SKM-1 (cell line): Measurements from ENCODE around the gene NFATC2IP.
"Not testable (repeated sequence)": the region's sequence is repeated elsewhere in the genome, so short reads cannot be mapped to it uniquely, and the experiment has no call there.

Experiments used
- DNase-seq: peaks from one replicate; lab custom pipeline; 2025; ENCODE audit not compliant: unreplicated experiment; lab: John Stamatoyannopoulos, UW

Gene NFATC2IP

GRCh38 chr16:28925386-28926228 is 25.1 kb upstream of the NFATC2IP start:
- peak; percentile 72 for DNase-seq

GRCh38 chr16:28926284-28926683 is 24.5 kb upstream of the NFATC2IP start:
- DNase-seq: not testable (repeated sequence)

GRCh38 chr16:28927815-28928214 is 22.9 kb upstream of the NFATC2IP start:
- DNase-seq: no peak

- no peak for DNase-seq
These were observed 20.5 kb upstream of the NFATC2IP start for GRCh38 chr16:28930203-28930602.

GRCh38 chr16:28930652-28931051 is 20.1 kb upstream of the NFATC2IP start:
- no peak for DNase-seq

- DNase-seq: no peak
These were observed 18.9 kb upstream of the NFATC2IP start, which contains the start of gene CD19 for GRCh38 chr16:28931801-28932225. TSS of gene CD19 (plus strand) at chr16:28931971. CDS start at chr16:28932001, 30 bp downstream.

GRCh38 chr16:28932339-28933141 is 18.2 kb upstream of the NFATC2IP start:
- DNase-seq: no peak

GRCh38 chr16:28933171-28933570 is 17.6 kb upstream of the NFATC2IP start:
- DNase-seq: no peak

GRCh38 chr16:28935346-28935745 is 15.4 kb upstream of the NFATC2IP start:
- no peak for DNase-seq

- peak; percentile 94 for DNase-seq
These were observed 14.6 kb upstream of the NFATC2IP start for GRCh38 chr16:28935924-28936783.

GRCh38 chr16:28936784-28937155 is 14.0 kb upstream of the NFATC2IP start:
- no peak for DNase-seq

- no peak for DNase-seq
These were observed 13.4 kb upstream of the NFATC2IP start for GRCh38 chr16:28937222-28937876.

- DNase-seq: no peak
These were observed 12.0 kb upstream of the NFATC2IP start for GRCh38 chr16:28938721-28939120.

- DNase-seq: not testable (repeated sequence)
These were observed 10.9 kb upstream of the NFATC2IP start for GRCh38 chr16:28939825-28940224.

GRCh38 chr16:28943281-28943680 is 7.5 kb upstream of the NFATC2IP start:
- DNase-seq: no peak

- DNase-seq: no peak
These were observed 4.1 kb upstream of the NFATC2IP start for GRCh38 chr16:28946681-28947080.

- DNase-seq: no peak
These were observed 740 bp downstream of the NFATC2IP start for GRCh38 chr16:28951410-28951943.

GRCh38 chr16:28958216-28958615 is 7.5 kb downstream of the NFATC2IP start:
- DNase-seq: no peak

- DNase-seq: no peak
These were observed 8.1 kb downstream of the NFATC2IP start for GRCh38 chr16:28958836-28959235.

GRCh38 chr16:28964072-28964471 is 13.3 kb downstream of the NFATC2IP start:
- DNase-seq: no peak
